GM23338 (cell line): ENCODE measurements around the gene SLC25A22. TPM values are rescaled to one million over a fixed set of nuclear protein-coding genes. Genes with fewer than 3 reads are reported as not detected.
A peak's percentile ranks its signal among the peaks of the same experiment; 100 is the strongest.

Experiments used
- ATAC-seq: fragments of 200-7000 bp; cut with Tn5 transposase; 3 replicates; pipeline ENCODE4 v1.9.1; 2020
- DNase-seq: peaks from one replicate; pipeline ENCODE4 v3.0.0-alpha.2; 2015; ENCODE audit warnings: low spot score
- H2AFZ ChIP-seq: fragments of 200-600 bp; sonication (generic); 2 replicates; pipeline ENCODE4 v1.8.0; 2016; ENCODE audit warnings: antibody characterized with exemption, mild to moderate bottlenecking, moderate library complexity
- H3F3A ChIP-seq: fragments of 200-600 bp; sonication (generic); replicated peaks from 2 replicates; pipeline ENCODE4 v1.8.0; 2017; ENCODE audit warnings: antibody characterized with exemption, mixed run types, low read depth
- H3K27ac ChIP-seq: fragments of 200-600 bp; sonication (generic); 2 replicates; pipeline ENCODE4 v1.6.1; 2016; ENCODE audit warnings: low read depth
- H3K27me3 ChIP-seq: fragments of 200-600 bp; sonication (generic); 2 replicates; pipeline ENCODE4 v1.8.0; 2016; ENCODE audit warnings: mild to moderate bottlenecking, mixed run types, moderate library complexity; ENCODE audit not compliant: insufficient read depth
- H3K36me3 ChIP-seq: fragments of 200-600 bp; sonication (generic); 2 replicates; pipeline ENCODE4 v1.8.0; 2016; ENCODE audit warnings: mild to moderate bottlenecking; ENCODE audit not compliant: insufficient read depth
- H3K4me1 ChIP-seq: fragments of 200-600 bp; sonication (generic); 2 replicates; pipeline ENCODE4 v1.8.0; 2016; ENCODE audit warnings: mild to moderate bottlenecking, moderate library complexity; ENCODE audit not compliant: insufficient read depth
- H3K4me2 ChIP-seq: fragments of 200-600 bp; sonication (generic); 2 replicates; pipeline ENCODE4 v1.7.1; 2017; ENCODE audit warnings: mixed run types
- H3K4me3 ChIP-seq: fragments of 200-600 bp; sonication (generic); 2 replicates; pipeline ENCODE4 v1.6.1; 2016; ENCODE audit warnings: mixed run types
- H3K79me2 ChIP-seq: fragments of 200-600 bp; sonication (generic); replicated peaks from 2 replicates; pipeline ENCODE4 v1.8.0; 2017; ENCODE audit warnings: mild to moderate bottlenecking; ENCODE audit not compliant: insufficient read depth
- H3K9me2 ChIP-seq: fragments of 200-600 bp; sonication (generic); 2 replicates; pipeline ENCODE4 v1.8.0; 2017; ENCODE audit not compliant: insufficient read depth
- H4K20me1 ChIP-seq: fragments of 200-600 bp; sonication (generic); replicated peaks from 2 replicates; pipeline ENCODE4 v1.8.0; 2017; ENCODE audit warnings: mild to moderate bottlenecking; ENCODE audit not compliant: insufficient read depth
- H3K27ac Mint-ChIP-seq: 2 replicates; pipeline ENCODE4 v1.8.0; 2020; ENCODE audit warnings: inconsistent platforms, mild to moderate bottlenecking, moderate library complexity, mixed read lengths
- H3K27me3 Mint-ChIP-seq: 3 replicates; pipeline ENCODE4 v1.8.0; 2022; ENCODE audit warnings: low read depth, mild to moderate bottlenecking, moderate library complexity, mixed read lengths, inconsistent platforms; ENCODE audit not compliant: insufficient read depth, poor library complexity
- H3K36me3 Mint-ChIP-seq: 3 replicates; pipeline ENCODE4 v1.8.0; 2021; ENCODE audit warnings: low read depth, mild to moderate bottlenecking, inconsistent platforms, moderate library complexity, mixed read lengths
- H3K4me1 Mint-ChIP-seq: 3 replicates; pipeline ENCODE4 v1.8.0; 2020; ENCODE audit warnings: mild to moderate bottlenecking, inconsistent platforms, mixed read lengths
- H3K4me3 Mint-ChIP-seq: 3 replicates; pipeline ENCODE4 v1.8.0; 2021; ENCODE audit warnings: moderate library complexity, mild to moderate bottlenecking, inconsistent platforms, mixed read lengths
- H3K9me3 Mint-ChIP-seq: 3 replicates; pipeline ENCODE4 v1.8.0; 2020; ENCODE audit warnings: moderate library complexity, mild to moderate bottlenecking, inconsistent platforms, mixed read lengths
- CREB1 ChIP-seq: fragments of 250-450 bp; sonication (Bioruptor Pico); IDR thresholded peaks from 2 replicates; pipeline ENCODE4 v1.5.0; 2020; ENCODE audit warnings: low read depth, mild to moderate bottlenecking, moderate library complexity
- EZH2 ChIP-seq: fragments of 200-600 bp; sonication (generic); IDR thresholded peaks from one replicate; pipeline ENCODE4 v1.8.0; 2017; ENCODE audit warnings: antibody characterized with exemption, mild to moderate bottlenecking, low read depth; ENCODE audit not compliant: unreplicated experiment
- EZH2phosphoT487 ChIP-seq: fragments of 200-600 bp; sonication (generic); IDR thresholded peaks from one replicate; pipeline ENCODE4 v1.8.1; 2018; ENCODE audit warnings: antibody characterized with exemption; ENCODE audit not compliant: unreplicated experiment
- JUNB ChIP-seq: IDR thresholded peaks from one replicate; pipeline ENCODE4 v1.6.1; 2016; ENCODE audit warnings: antibody characterized with exemption; ENCODE audit not compliant: unreplicated experiment
- NANOG ChIP-seq: IDR thresholded peaks from 2 replicates; pipeline ENCODE4 v1.6.1; 2016; ENCODE audit warnings: antibody characterized with exemption, borderline replicate concordance
- POLR2AphosphoS5 ChIP-seq: IDR thresholded peaks from 2 replicates; pipeline ENCODE4 v1.6.1; 2016; ENCODE audit warnings: antibody characterized with exemption, low read depth
- STAT1 ChIP-seq: IDR thresholded peaks from one replicate; pipeline ENCODE4 v1.6.1; 2016; ENCODE audit warnings: antibody characterized with exemption; ENCODE audit not compliant: unreplicated experiment
- ZNF331 ChIP-seq: fragments of 250-450 bp; sonication (Bioruptor Pico); IDR thresholded peaks from 2 replicates; pipeline ENCODE4 v1.5.0; 2020; ENCODE audit warnings: low read depth, mild to moderate bottlenecking, moderate library complexity
- polyA plus RNA-seq: library from polyadenylated mRNA; unstranded; fragments of >200 nt; fragmentation: Nextera tagmentation; extraction: Ambion mirVana; gene quantifications from 2 replicates; pipeline ENCODE4 v1.2.1, GENCODE V29; 2016
- total RNA-seq: library from RNA; depleted of rRNA; stranded (reverse); fragments of >200 nt; shearing (Covaris generic); gene quantifications from 2 replicates; pipeline ENCODE4 v1.2.3, GENCODE V29; 2014
- TF ChIP-seq, protein P1 (sequence below): IDR thresholded peaks from 2 replicates; pipeline ENCODE4 v1.6.1; 2016; ENCODE audit warnings: antibody characterized with exemption
- TF ChIP-seq, protein P2 (sequence below): IDR thresholded peaks from one replicate; pipeline ENCODE4 v1.6.1; 2018; ENCODE audit warnings: antibody characterized with exemption; ENCODE audit not compliant: unreplicated experiment

The SLC25A22 gene
- total and polyA plus RNA-seq, 2 experiments from 2014 or later, result 21.0 to 46.4 TPM

DNA sequence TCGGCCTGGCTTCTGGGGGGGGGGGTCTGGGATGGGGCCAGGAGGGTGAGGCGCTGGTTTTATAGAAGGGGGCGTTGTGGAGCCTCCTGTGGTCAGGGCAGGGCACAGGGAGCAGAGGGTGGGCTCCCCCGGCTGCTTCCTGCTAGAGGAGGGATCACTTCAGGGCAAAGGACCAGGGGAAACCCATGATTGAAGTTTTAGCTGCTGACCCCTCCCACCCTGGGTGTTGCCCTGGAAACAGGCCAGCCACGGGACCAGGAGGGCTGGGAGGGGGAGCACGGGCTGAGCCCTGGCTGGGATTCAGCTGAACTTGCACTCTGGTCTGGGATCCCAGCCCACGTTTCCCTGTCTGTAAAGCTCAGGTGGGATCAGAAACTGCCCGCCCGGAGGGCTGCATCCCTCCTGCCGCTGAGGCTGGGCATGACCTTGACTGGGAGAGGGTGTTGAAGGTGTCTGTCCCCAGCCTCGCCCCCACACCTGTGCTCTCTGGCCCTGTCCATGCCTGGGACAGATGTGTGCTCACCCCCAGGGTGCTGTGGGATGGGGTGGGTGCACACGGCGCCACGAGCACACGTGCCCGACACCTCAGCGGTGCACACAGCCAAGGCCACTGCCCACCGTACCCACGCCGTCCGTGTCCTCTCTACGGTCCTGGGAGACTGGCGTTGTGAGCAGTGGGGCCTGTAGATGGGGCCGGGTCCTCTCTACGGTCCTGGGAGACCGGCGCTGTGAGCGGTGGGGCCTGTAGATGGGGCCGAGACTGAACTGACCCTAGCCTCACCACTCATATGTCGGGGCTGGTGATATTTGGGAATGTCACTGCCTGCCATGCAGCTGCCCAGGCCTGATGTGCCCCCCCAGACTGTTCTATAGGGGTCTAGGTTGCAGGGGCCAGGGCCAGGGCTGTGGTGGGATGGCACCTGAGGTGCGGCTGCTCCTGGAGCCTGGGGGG lies 46.9 kb upstream of the SLC25A22 start (continued):
- TF ChIP-seq, protein P1, sequence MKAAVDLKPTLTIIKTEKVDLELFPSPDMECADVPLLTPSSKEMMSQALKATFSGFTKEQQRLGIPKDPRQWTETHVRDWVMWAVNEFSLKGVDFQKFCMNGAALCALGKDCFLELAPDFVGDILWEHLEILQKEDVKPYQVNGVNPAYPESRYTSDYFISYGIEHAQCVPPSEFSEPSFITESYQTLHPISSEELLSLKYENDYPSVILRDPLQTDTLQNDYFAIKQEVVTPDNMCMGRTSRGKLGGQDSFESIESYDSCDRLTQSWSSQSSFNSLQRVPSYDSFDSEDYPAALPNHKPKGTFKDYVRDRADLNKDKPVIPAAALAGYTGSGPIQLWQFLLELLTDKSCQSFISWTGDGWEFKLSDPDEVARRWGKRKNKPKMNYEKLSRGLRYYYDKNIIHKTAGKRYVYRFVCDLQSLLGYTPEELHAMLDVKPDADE, result no peak

DNA sequence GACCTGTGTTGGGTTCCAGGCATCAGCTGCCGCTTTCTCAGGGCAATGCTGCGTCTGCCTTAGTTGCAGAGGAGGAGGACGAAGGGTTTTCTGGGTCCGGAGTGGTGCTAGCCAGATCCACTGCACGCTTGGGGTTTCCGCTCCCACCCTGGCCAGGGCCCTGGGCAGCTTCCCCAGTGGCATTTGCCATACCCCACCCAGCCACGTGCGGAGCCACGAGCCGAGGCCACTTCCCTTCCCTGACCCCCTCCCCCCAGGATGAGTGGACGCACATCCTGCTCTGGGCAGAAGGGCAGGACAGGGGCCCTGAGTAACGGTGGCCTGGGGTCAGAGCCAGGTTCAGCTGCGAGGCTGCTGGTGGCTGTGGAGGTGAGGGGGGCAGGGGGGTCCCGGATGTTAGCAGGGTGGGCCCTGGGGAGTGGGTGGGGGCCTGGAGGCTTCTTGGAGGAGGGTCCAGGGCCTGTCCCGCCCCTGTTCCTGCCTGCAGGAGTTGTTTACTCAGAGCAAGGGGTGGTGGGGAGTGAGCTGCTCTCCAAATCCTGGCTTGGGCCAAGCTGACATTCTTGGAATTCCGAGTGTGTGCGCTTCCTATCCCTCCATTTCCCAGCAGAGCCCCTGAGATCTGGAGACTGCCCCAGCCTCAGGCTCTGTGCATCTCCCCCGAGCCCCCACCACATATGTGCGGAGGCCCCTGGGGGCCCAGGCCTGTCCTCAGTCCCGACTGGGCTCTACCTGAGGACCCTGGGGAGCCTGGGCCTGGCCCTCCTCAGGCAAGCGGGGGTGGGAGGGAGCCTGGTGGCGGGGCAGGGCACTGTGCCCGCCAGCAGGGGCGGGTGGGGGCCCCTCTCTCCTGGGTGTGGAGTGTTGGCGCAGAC lies 46.0 kb upstream of the SLC25A22 start:
- Mint-ChIP-seq H3K4me1 (peaks cover 28% of the 10 kb centered on the region), H3K27me3 (peaks cover 30% of the 10 kb centered on the region), H3K27ac (peak overlapping the region; percentile 93), H3K9me3 (no peaks in the 10 kb centered on the region), H3K36me3 (peaks cover 22% of the 10 kb centered on the region), H3K4me3 (peak overlapping the region; percentile 88)
- peak; percentile 98 for DNase-seq
- Histone ChIP-seq H3K4me1 (peaks cover 32% of the 10 kb centered on the region), H3K27ac (peak overlapping the region; percentile 99), H3K36me3 (peaks cover 6% of the 10 kb centered on the region; the same call in 1 of the 2 replicates), H4K20me1 (peaks cover 27% of the 10 kb centered on the region), H3K27me3 (no peaks in the 10 kb centered on the region), H3K4me3 (peak overlapping the region; percentile 98), H3K79me2 (peaks cover 19% of the 10 kb centered on the region), H3K4me2 (peak overlapping the region; percentile 91), H2AFZ (no peak overlapping the region), H3K9me2 (no peaks in the 10 kb centered on the region), H3F3A (peaks cover 20% of the 10 kb centered on the region; the same call in 1 of the 2 replicates)
- TF ChIP-seq POLR2AphosphoS5, result peak; percentile 88
- no peak for TF ChIP-seq EZH2phosphoT487
- ATAC-seq, result peak; percentile 60

DNA sequence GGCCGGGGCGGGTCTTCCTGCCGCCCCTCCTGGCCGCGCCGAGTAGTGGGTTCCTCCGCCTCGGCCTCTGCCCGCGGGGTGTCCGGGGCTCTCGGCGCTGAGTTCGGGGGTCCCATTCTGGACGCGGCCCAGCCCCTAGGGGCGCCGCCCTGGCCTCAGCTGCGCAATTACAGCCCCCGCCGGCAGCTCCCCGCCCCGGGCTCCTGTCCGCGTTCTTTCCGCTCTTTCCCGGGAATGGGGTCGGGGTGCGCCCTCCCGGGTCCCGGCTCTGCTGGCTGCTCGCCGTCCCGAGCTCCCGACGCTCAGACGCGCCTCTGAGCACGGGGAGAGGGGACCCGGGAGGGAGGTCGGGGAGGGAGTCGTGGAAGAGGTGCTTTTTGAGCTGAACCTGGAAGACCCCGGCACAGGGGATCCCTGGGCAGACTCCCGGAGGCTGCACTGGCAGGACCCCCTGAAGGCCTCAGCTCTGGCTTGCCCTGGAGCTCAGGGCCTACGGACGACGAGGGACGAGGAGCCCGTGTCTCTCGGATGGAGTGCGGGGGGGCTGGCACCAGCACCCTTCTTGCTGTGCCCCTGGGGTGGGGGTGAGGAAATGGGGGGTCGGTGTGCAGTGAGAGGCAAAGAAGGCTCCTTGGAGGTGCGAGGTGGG lies 45.1 kb upstream of the SLC25A22 start:
- H3K27ac Mint-ChIP-seq, result peak overlapping the region; percentile 65; the same call in 1 of the 2 replicates
- no peak overlapping the region for H2AFZ ChIP-seq
- DNase-seq (no peak), ATAC-seq (peak; percentile 1)
- peaks cover 31% of the 10 kb centered on the region for H3K36me3 Mint-ChIP-seq
- no peaks in the 10 kb centered on the region for H3K9me3 Mint-ChIP-seq
- H4K20me1 ChIP-seq, result peaks cover 27% of the 10 kb centered on the region
- H3K9me2 ChIP-seq, result no peaks in the 10 kb centered on the region
- H3K4me3 Mint-ChIP-seq, result peak overlapping the region; percentile 88
- H3K27me3 ChIP-seq, result no peaks in the 10 kb centered on the region
- H3K27ac ChIP-seq, result peak overlapping the region; percentile 99; the same call in 1 of the 2 replicates
- H3K4me1 Mint-ChIP-seq, result peaks cover 29% of the 10 kb centered on the region
- H3K4me1 ChIP-seq, result peaks cover 25% of the 10 kb centered on the region
- peaks cover 19% of the 10 kb centered on the region for H3K79me2 ChIP-seq
- peak overlapping the region; percentile 98 for H3K4me3 ChIP-seq
- H3K4me2 ChIP-seq, result peak overlapping the region; percentile 91
- peaks cover 6% of the 10 kb centered on the region; the same call in 1 of the 2 replicates for H3K36me3 ChIP-seq
- H3K27me3 Mint-ChIP-seq, result peaks cover 31% of the 10 kb centered on the region
- H3F3A ChIP-seq, result peaks cover 20% of the 10 kb centered on the region; the same call in 1 of the 2 replicates
- no peak for TF ChIP-seq NANOG
- TF ChIP-seq JUNB, result no peak
- no peak for TF ChIP-seq CREB1 (CRISPR knock-in tag)
- TF ChIP-seq, protein P1, result no peak
- TF ChIP-seq, protein P2, sequence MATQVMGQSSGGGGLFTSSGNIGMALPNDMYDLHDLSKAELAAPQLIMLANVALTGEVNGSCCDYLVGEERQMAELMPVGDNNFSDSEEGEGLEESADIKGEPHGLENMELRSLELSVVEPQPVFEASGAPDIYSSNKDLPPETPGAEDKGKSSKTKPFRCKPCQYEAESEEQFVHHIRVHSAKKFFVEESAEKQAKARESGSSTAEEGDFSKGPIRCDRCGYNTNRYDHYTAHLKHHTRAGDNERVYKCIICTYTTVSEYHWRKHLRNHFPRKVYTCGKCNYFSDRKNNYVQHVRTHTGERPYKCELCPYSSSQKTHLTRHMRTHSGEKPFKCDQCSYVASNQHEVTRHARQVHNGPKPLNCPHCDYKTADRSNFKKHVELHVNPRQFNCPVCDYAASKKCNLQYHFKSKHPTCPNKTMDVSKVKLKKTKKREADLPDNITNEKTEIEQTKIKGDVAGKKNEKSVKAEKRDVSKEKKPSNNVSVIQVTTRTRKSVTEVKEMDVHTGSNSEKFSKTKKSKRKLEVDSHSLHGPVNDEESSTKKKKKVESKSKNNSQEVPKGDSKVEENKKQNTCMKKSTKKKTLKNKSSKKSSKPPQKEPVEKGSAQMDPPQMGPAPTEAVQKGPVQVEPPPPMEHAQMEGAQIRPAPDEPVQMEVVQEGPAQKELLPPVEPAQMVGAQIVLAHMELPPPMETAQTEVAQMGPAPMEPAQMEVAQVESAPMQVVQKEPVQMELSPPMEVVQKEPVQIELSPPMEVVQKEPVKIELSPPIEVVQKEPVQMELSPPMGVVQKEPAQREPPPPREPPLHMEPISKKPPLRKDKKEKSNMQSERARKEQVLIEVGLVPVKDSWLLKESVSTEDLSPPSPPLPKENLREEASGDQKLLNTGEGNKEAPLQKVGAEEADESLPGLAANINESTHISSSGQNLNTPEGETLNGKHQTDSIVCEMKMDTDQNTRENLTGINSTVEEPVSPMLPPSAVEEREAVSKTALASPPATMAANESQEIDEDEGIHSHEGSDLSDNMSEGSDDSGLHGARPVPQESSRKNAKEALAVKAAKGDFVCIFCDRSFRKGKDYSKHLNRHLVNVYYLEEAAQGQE, result no peak
- TF ChIP-seq POLR2AphosphoS5, result no peak
- TF ChIP-seq ZNF331 (CRISPR knock-in tag), result no peak
- TF ChIP-seq EZH2, result no peak
- TF ChIP-seq EZH2phosphoT487, result no peak
- no peak for TF ChIP-seq STAT1
